ENCODE data around the gene XYLT1. TPM values are rescaled to one million over a fixed set of nuclear protein-coding genes. Genes with fewer than 3 reads are reported as not detected.

XYLT1 gene
- total and polyA plus RNA-seq, 10 of the 15 experiments (the other 5 are each of a cell fraction or from before 2014, with no cell fraction given) = 0.88 to 14.8 (median 5.8) TPM

DNA sequence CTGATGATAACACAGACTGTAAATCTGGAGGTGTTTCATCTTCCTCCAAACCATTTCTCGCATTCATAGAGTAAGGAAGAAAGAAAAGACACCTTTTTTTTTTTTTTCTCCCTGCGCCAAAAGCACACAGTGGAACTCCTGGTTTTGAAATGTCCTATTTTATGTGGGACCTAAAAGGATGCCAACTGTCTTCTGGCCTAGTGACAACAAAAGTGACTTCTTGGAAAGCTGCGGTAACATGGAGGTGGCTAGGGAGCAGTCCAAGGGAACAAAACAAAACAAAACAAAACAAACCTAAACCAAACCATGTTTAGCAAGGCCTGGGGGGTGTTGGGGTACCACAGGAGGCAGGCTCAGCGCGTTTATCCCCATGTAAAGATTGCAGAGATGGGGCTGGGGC, 174.8 kb downstream of the XYLT1 start:
- ATAC-seq = no peak
- RAD21 ChIA-PET (ENCODE audit: unreplicated experiment) = no interaction called here
- no peak for FAIRE-seq
- TF ChIP-seq BMI1 (IDR thresholded peaks at IDR 0.05; ENCODE audit: borderline replicate concordance) (no peak), TCF12 (IDR thresholded peaks at IDR 0.05; ENCODE audit: low read depth, low read length) (no peak), CHD4 (IDR thresholded peaks at IDR 0.05) (no peak), ZSCAN29 (IDR thresholded peaks at IDR 0.05) (no peak), NRF1 (conservative IDR thresholded peaks at IDR 0.05; ENCODE audit: low read depth, low read length) (no peak), STAT1 (conservative IDR thresholded peaks at IDR 0.05) (no peak), TCF3 (IDR thresholded peaks at IDR 0.05; ENCODE audit: borderline replicate concordance, insufficient read depth, low read depth, low read length) (no peak), NBN (IDR thresholded peaks at IDR 0.05) (no peak), BRCA1 (IDR thresholded peaks at IDR 0.05; ENCODE audit: low read depth, low read length) (no peak)
- TF ChIP-seq, protein P1, sequence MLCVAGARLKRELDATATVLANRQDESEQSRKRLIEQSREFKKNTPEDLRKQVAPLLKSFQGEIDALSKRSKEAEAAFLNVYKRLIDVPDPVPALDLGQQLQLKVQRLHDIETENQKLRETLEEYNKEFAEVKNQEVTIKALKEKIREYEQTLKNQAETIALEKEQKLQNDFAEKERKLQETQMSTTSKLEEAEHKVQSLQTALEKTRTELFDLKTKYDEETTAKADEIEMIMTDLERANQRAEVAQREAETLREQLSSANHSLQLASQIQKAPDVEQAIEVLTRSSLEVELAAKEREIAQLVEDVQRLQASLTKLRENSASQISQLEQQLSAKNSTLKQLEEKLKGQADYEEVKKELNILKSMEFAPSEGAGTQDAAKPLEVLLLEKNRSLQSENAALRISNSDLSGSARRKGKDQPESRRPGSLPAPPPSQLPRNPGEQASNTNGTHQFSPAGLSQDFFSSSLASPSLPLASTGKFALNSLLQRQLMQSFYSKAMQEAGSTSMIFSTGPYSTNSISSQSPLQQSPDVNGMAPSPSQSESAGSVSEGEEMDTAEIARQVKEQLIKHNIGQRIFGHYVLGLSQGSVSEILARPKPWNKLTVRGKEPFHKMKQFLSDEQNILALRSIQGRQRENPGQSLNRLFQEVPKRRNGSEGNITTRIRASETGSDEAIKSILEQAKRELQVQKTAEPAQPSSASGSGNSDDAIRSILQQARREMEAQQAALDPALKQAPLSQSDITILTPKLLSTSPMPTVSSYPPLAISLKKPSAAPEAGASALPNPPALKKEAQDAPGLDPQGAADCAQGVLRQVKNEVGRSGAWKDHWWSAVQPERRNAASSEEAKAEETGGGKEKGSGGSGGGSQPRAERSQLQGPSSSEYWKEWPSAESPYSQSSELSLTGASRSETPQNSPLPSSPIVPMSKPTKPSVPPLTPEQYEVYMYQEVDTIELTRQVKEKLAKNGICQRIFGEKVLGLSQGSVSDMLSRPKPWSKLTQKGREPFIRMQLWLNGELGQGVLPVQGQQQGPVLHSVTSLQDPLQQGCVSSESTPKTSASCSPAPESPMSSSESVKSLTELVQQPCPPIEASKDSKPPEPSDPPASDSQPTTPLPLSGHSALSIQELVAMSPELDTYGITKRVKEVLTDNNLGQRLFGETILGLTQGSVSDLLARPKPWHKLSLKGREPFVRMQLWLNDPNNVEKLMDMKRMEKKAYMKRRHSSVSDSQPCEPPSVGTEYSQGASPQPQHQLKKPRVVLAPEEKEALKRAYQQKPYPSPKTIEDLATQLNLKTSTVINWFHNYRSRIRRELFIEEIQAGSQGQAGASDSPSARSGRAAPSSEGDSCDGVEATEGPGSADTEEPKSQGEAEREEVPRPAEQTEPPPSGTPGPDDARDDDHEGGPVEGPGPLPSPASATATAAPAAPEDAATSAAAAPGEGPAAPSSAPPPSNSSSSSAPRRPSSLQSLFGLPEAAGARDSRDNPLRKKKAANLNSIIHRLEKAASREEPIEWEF (IDR thresholded peaks at IDR 0.05; ENCODE audit: insufficient replicate concordance, low read depth, low read length) = no peak
- TF ChIP-seq, protein P2, sequence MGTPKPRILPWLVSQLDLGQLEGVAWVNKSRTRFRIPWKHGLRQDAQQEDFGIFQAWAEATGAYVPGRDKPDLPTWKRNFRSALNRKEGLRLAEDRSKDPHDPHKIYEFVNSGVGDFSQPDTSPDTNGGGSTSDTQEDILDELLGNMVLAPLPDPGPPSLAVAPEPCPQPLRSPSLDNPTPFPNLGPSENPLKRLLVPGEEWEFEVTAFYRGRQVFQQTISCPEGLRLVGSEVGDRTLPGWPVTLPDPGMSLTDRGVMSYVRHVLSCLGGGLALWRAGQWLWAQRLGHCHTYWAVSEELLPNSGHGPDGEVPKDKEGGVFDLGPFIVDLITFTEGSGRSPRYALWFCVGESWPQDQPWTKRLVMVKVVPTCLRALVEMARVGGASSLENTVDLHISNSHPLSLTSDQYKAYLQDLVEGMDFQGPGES (IDR thresholded peaks at IDR 0.05) = no peak
- TF ChIP-seq, protein P3, sequence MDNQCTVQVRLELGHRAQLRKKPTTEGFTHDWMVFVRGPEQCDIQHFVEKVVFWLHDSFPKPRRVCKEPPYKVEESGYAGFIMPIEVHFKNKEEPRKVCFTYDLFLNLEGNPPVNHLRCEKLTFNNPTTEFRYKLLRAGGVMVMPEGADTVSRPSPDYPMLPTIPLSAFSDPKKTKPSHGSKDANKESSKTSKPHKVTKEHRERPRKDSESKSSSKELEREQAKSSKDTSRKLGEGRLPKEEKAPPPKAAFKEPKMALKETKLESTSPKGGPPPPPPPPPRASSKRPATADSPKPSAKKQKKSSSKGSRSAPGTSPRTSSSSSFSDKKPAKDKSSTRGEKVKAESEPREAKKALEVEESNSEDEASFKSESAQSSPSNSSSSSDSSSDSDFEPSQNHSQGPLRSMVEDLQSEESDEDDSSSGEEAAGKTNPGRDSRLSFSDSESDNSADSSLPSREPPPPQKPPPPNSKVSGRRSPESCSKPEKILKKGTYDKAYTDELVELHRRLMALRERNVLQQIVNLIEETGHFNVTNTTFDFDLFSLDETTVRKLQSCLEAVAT (IDR thresholded peaks at IDR 0.05) = no peak
- TF ChIP-seq, protein P4, sequence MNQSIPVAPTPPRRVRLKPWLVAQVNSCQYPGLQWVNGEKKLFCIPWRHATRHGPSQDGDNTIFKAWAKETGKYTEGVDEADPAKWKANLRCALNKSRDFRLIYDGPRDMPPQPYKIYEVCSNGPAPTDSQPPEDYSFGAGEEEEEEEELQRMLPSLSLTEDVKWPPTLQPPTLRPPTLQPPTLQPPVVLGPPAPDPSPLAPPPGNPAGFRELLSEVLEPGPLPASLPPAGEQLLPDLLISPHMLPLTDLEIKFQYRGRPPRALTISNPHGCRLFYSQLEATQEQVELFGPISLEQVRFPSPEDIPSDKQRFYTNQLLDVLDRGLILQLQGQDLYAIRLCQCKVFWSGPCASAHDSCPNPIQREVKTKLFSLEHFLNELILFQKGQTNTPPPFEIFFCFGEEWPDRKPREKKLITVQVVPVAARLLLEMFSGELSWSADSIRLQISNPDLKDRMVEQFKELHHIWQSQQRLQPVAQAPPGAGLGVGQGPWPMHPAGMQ (IDR thresholded peaks at IDR 0.05; ENCODE audit: borderline replicate concordance) = no peak
- TF ChIP-seq, protein P5, sequence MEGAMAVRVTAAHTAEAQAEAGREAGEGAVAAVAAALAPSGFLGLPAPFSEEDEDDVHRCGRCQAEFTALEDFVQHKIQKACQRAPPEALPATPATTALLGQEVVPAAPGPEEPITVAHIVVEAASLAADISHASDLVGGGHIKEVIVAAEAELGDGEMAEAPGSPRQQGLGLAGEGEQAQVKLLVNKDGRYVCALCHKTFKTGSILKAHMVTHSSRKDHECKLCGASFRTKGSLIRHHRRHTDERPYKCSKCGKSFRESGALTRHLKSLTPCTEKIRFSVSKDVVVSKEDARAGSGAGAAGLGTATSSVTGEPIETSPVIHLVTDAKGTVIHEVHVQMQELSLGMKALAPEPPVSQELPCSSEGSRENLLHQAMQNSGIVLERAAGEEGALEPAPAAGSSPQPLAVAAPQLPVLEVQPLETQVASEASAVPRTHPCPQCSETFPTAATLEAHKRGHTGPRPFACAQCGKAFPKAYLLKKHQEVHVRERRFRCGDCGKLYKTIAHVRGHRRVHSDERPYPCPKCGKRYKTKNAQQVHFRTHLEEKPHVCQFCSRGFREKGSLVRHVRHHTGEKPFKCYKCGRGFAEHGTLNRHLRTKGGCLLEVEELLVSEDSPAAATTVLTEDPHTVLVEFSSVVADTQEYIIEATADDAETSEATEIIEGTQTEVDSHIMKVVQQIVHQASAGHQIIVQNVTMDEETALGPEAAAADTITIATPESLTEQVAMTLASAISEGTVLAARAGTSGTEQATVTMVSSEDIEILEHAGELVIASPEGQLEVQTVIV (IDR thresholded peaks at IDR 0.05; ENCODE audit: borderline replicate concordance, partially characterized antibody) = no peak

More for the DNA sequence above, 174.8 kb downstream of the XYLT1 start:
- no TSS peak for BruUV-seq (replicated peaks)
- Histone ChIP-seq H3K9ac (ENCODE audit: control insufficient read depth, insufficient read depth, low read length) (no peak overlapping the region), H3K9me3 (replicated peaks; ENCODE audit: control insufficient read depth, insufficient read depth, low read length) (no peaks in the 10 kb centered on the region), H3K27me3 (replicated peaks in 1 of 2; ENCODE audit: control insufficient read depth in 2 of 2, insufficient read depth in 2 of 2, low read length in 1 of 2) (no peaks in the 10 kb centered on the region), H3K79me2 (ENCODE audit: control insufficient read depth, insufficient read depth, low read length) (no peaks in the 10 kb centered on the region), H3K27ac (ENCODE audit: control insufficient read depth, insufficient read depth) (no peak overlapping the region), H3K4me2 (ENCODE audit: control insufficient read depth, insufficient read depth) (no peak overlapping the region), H2AFZ (ENCODE audit: control insufficient read depth, low read depth, low read length) (no peak overlapping the region), H3K4me3 (no peak overlapping the region), H3K36me3 (ENCODE audit: control insufficient read depth in 2 of 2, insufficient read depth in 2 of 2, low read length in 1 of 2) (no peaks in the 10 kb centered on the region), H3K4me1 (ENCODE audit: control insufficient read depth, insufficient read depth, low read length) (peaks cover 7% of the 10 kb centered on the region), H4K20me1 (ENCODE audit: control insufficient read depth, insufficient read depth) (no peaks in the 10 kb centered on the region)
- intact Hi-C loops (cut with micrococcal nuclease; ENCODE audit: unreplicated experiment) (no loop called here), in situ Hi-C loops (cut with MboI) (no loop called here)
- WGBS (ENCODE audit: insufficient coverage, insufficient replicate concordance, low lambda C conversion rate, missing lambda C conversion rate) = 87% methylated on average over 5 of the region's 5 CpGs
- POLR2A ChIA-PET = no interaction called here
- no peak for DNase-seq (ENCODE audit: low read depth, low spot score)
- SMC1A ChIA-PET (ENCODE audit: uncharacterized antibody, unreplicated experiment) = interaction anchor here (0.8 to 12.6 kb wide), 2 partner anchors 13 to 105 kb away, joined by 3 to 241 read pairs; no protein-coding TSS in a partner anchor
- CTCF ChIA-PET = no interaction called here

Data from GM12878 (cell line).